ENCODE measurements around the gene MPG. TPM values are rescaled to one million over a fixed set of nuclear protein-coding genes. Genes with fewer than 3 reads are reported as not detected.

The MPG gene
- total and polyA plus RNA-seq, 2 of the 8 experiments (the other 6 are each of a cell fraction or from before 2014, with no cell fraction given), result 37.6 to 83.7 TPM

- no peak overlapping the region for H3K9ac ChIP-seq (replicated peaks in 1 of 4; ENCODE audit: extremely low read depth in 1 of 4, low read depth in 3 of 4, low read length in 3 of 4)
- no peaks in the 10 kb centered on the region for H3K23me2 ChIP-seq (ENCODE audit: low read depth, low read length)
- no peak overlapping the region for H2BK5ac ChIP-seq (ENCODE audit: low read depth, low read length)
- no peak overlapping the region for H2BK12ac ChIP-seq (ENCODE audit: low read depth, low read length)
- H3K4me1 ChIP-seq (replicated peaks in 1 of 4; ENCODE audit: control insufficient read depth in 3 of 4, insufficient read depth in 4 of 4, low read length in 3 of 4), result peaks cover 0 to 1% (median 0%) of the 10 kb centered on the region in 4 experiments; a peak in 1 of 7 replicates
- H3K23ac ChIP-seq (ENCODE audit: insufficient read length), result no peak overlapping the region
- DNase-seq (ENCODE audit: low read depth in 1 of 2, low spot score in 2 of 2) (no peak), FAIRE-seq (no peak)
- H3K18ac ChIP-seq (ENCODE audit: extremely low read depth, low read length), result no peak overlapping the region
- H2AK5ac ChIP-seq (ENCODE audit: low read depth, low read length), result no peak overlapping the region
- H3K9me3 ChIP-seq (ENCODE audit: insufficient read depth in 2 of 2, low read depth in 1 of 2, low read length in 1 of 2), result no peaks in the 10 kb centered on the region
- H3K36me3 ChIP-seq (ENCODE audit: control insufficient read depth in 2 of 4, insufficient read depth in 4 of 4, low read length in 3 of 4), result peaks cover 0 to 3% (median 0%) of the 10 kb centered on the region in 4 experiments; a peak in 2 of 8 replicates
- H2BK15ac ChIP-seq (ENCODE audit: low read length), result no peak overlapping the region
- TF ChIP-seq ZNF274 (IDR thresholded peaks at IDR 0.05; ENCODE audit: borderline replicate concordance, extremely low read depth, low read length) (no peak), NRF1 (IDR thresholded peaks at IDR 0.05; ENCODE audit: low read depth, low read length) (no peak), SUZ12 (IDR thresholded peaks at IDR 0.05; ENCODE audit: low read length) (no peak), POLR2AphosphoS5 (IDR thresholded peaks at IDR 0.05; ENCODE audit: low read depth, low read length) (no peak), ASH2L (IDR thresholded peaks at IDR 0.05; ENCODE audit: low read length) (no peak), CBX5 (IDR thresholded peaks at IDR 0.05; ENCODE audit: low read depth, low read length) (no peak), PHF8 (conservative IDR thresholded peaks at IDR 0.05; ENCODE audit: low read depth, low read length) (no peak), EZH2 (IDR thresholded peaks at IDR 0.05; ENCODE audit: low read depth, low read length, severe bottlenecking) (no peak)
- no peak overlapping the region for H3K4me2 ChIP-seq (ENCODE audit: insufficient read depth in 1 of 2, low read depth in 2 of 2, low read length in 2 of 2)
- no peak overlapping the region for H3K14ac ChIP-seq (ENCODE audit: insufficient read length)
- H2BK20ac ChIP-seq (ENCODE audit: low read length), result no peak overlapping the region
- H3K4ac ChIP-seq (replicated peaks; ENCODE audit: insufficient read length, low read depth, low read length), result no peak overlapping the region
- no peak overlapping the region for H2AFZ ChIP-seq (ENCODE audit: low read length)
- no peak overlapping the region for H3K4me3 ChIP-seq (ENCODE audit: extremely low read depth in 1 of 4, insufficient read depth in 2 of 4, low read depth in 3 of 4, low read length in 4 of 4)
- no peaks in the 10 kb centered on the region for H3K79me1 ChIP-seq (ENCODE audit: low read depth, low read length)
- no peak overlapping the region for H2BK120ac ChIP-seq (replicated peaks; ENCODE audit: low read depth, low read length)
- WGBS, 2 experiments (ENCODE audit: extremely low coverage in 1 of 2, insufficient coverage in 1 of 2, insufficient read length in 1 of 2, insufficient replicate concordance in 2 of 2, low coverage in 1 of 2, low lambda C conversion rate in 2 of 2, missing lambda C conversion rate in 1 of 2), result 96% methylated on average over 3 of the region's 3 CpGs; no CpG with 5 or more reads in 1 of the 2 experiments
- peaks cover 0 to 5% of the 10 kb centered on the region in 2 experiments for H4K20me1 ChIP-seq (replicated peaks in 1 of 2; ENCODE audit: control insufficient read depth in 1 of 2, insufficient read depth in 2 of 2, low read length in 2 of 2)
- no peaks in the 10 kb centered on the region; a peak in 1 of 7 replicates for H3K27me3 ChIP-seq (replicated peaks in 1 of 4; ENCODE audit: control insufficient read depth in 3 of 4, extremely low read depth in 1 of 4, insufficient read depth in 3 of 4, low read length in 3 of 4)
- ChIA-PET POLR2A (ENCODE audit: partially characterized antibody) (interaction anchor here (0.9 to 1.6 kb wide), 5 partner anchors 13 to 80 kb away, joined by 3 to 4 read pairs (median 3); partner anchors contain the start of gene RHBDF1), CTCF (ENCODE audit: partially characterized antibody) (interaction anchor here (0.7 to 5.8 kb wide), 11 partner anchors 9 to 258 kb away, joined by 3 to 80 read pairs (median 4); partner anchors contain the start of genes HBQ1, POLR3K and SNRNP25)
- H3K27ac ChIP-seq (ENCODE audit: low read depth, low read length), result no peak overlapping the region
- no peak overlapping the region for H4K5ac ChIP-seq (ENCODE audit: insufficient read length, low read depth, low read length)
- no peaks in the 10 kb centered on the region for H3K79me2 ChIP-seq (ENCODE audit: control insufficient read depth in 1 of 2, insufficient read depth in 2 of 2, low read length in 2 of 2)
- no peak overlapping the region for H4K8ac ChIP-seq (ENCODE audit: extremely low read depth, insufficient read depth, low read length)
- H4K91ac ChIP-seq (replicated peaks; ENCODE audit: insufficient read length, low read length), result no peak overlapping the region
- H3K56ac ChIP-seq (replicated peaks; ENCODE audit: insufficient read length, low read depth, low read length), result no peak overlapping the region
Measured at GRCh38 chr16:104928-105327, 26.9 kb downstream of the MPG start.

Measured in H1 (cell line).